GM20431 (cell line): Measurements from ENCODE around the gene UBASH3A.
"Not testable (repeated sequence)": the region's sequence is repeated elsewhere in the genome, so short reads cannot be mapped to it uniquely, and the experiment has no call there.

ENCODE experiments used
- in situ Hi-C: fragments of 300-500 bp; cut with MseI, MboI; formaldehyde crosslinking; loops from one replicate; pipeline ENCODE4 v1.15.0; 2020; ENCODE audit warnings: low sequenced_read_pairs; ENCODE audit not compliant: unreplicated experiment

The UBASH3A gene

GRCh38 chr21:42406866-42407265 is 3.2 kb downstream of the UBASH3A start:
- in situ Hi-C loops = no loop called here

- in situ Hi-C loops = no loop called here
Measured at GRCh38 chr21:42407476-42407875, 3.8 kb downstream of the UBASH3A start.

- in situ Hi-C loops = not testable (repeated sequence)
Measured at GRCh38 chr21:42408718-42409117, 5.0 kb downstream of the UBASH3A start.

GRCh38 chr21:42409366-42409765 is 5.7 kb downstream of the UBASH3A start:
- in situ Hi-C loops = no loop called here

GRCh38 chr21:42411197-42411869 is 7.6 kb downstream of the UBASH3A start:
- in situ Hi-C loops = no loop called here

GRCh38 chr21:42411891-42412635 is 8.4 kb downstream of the UBASH3A start:
- in situ Hi-C loops = no loop called here

GRCh38 chr21:42412636-42412933 is 8.9 kb downstream of the UBASH3A start:
- in situ Hi-C loops = no loop called here

GRCh38 chr21:42413093-42413492 is 9.4 kb downstream of the UBASH3A start:
- in situ Hi-C loops = no loop called here

- in situ Hi-C loops = no loop called here
Measured at GRCh38 chr21:42413500-42413899, 9.8 kb downstream of the UBASH3A start.

GRCh38 chr21:42414066-42414465 is 10.4 kb downstream of the UBASH3A start:
- in situ Hi-C loops = no loop called here

- in situ Hi-C loops = no loop called here
Measured at GRCh38 chr21:42414553-42414927, 10.8 kb downstream of the UBASH3A start.

- in situ Hi-C loops = no loop called here
Measured at GRCh38 chr21:42414928-42415769, 11.4 kb downstream of the UBASH3A start.

GRCh38 chr21:42417533-42417932 is 13.8 kb downstream of the UBASH3A start:
- in situ Hi-C loops = no loop called here

GRCh38 chr21:42418886-42419285 is 15.2 kb downstream of the UBASH3A start:
- in situ Hi-C loops = no loop called here

GRCh38 chr21:42419845-42420244 is 16.1 kb downstream of the UBASH3A start:
- in situ Hi-C loops = no loop called here

GRCh38 chr21:42421018-42421793 is 17.5 kb downstream of the UBASH3A start:
- in situ Hi-C loops = no loop called here

GRCh38 chr21:42423197-42423675 is 19.5 kb downstream of the UBASH3A start:
- in situ Hi-C loops = no loop called here

GRCh38 chr21:42423685-42424084 is 20.0 kb downstream of the UBASH3A start:
- in situ Hi-C loops = no loop called here

GRCh38 chr21:42424914-42425541 is 21.3 kb downstream of the UBASH3A start:
- in situ Hi-C loops = loop anchor here (25.0 kb wide), 1 partner anchor 263 kb away; no protein-coding TSS in a partner anchor

- in situ Hi-C loops = loop anchor here (25.0 kb wide), 1 partner anchor 263 kb away; no protein-coding TSS in a partner anchor
Measured at GRCh38 chr21:42425591-42425990, 21.9 kb downstream of the UBASH3A start.
